K562 (cell line): ENCODE results near the gene CFL1. TPM values are rescaled to one million over a fixed set of nuclear protein-coding genes. Genes with fewer than 3 reads are reported as not detected.

Source experiments
- CBX2 ChIP-seq: fragments of 200-600 bp; sonication (generic); IDR thresholded peaks from one replicate; pipeline ENCODE4 v1.6.1; 2012; ENCODE audit warnings: mild to moderate bottlenecking, low read length, inconsistent platforms; ENCODE audit not compliant: insufficient read depth, poor library complexity, severe bottlenecking
- DPF2 ChIP-seq: fragments of 450-650 bp; IDR thresholded peaks from 2 replicates; pipeline ENCODE4 v1.6.1; 2016
- EP300 ChIP-seq: IDR thresholded peaks from 2 replicates; pipeline ENCODE4 v1.6.1; 2012; ENCODE audit warnings: low read length, improper control_type of control experiment
- ETV1 ChIP-seq: fragments of 450-650 bp; conservative IDR thresholded peaks from 2 replicates; pipeline ENCODE4 v1.6.1; 2016; ENCODE audit warnings: missing genetic modification characterization, control low read depth, low read depth, missing compliant biosample characterization
- FOXA3 ChIP-seq, 2 experiments: fragments of 450-650 bp in 1 of 2; sonication (generic) in 1 of 2; formaldehyde crosslinking; IDR thresholded peaks in 1 of 2; conservative IDR thresholded peaks in 1 of 2; 2 replicates each; pipeline versions ENCODE4 v1.4.0 to v1.8.0; 2020 to 2022; ENCODE audit warnings: mild to moderate bottlenecking in 2 of 2, missing genetic modification reagents in 1 of 2
- HES1 ChIP-seq: fragments of 450-650 bp; IDR thresholded peaks from 2 replicates; pipeline ENCODE4 v1.6.1; 2016; ENCODE audit warnings: low read depth, mild to moderate bottlenecking, moderate library complexity
- LEF1 ChIP-seq: fragments of 450-650 bp; IDR thresholded peaks from 2 replicates; pipeline ENCODE4 v1.6.1; 2016; ENCODE audit warnings: mild to moderate bottlenecking
- POLR2H ChIP-seq: IDR thresholded peaks from 2 replicates; pipeline ENCODE4 v1.6.1; 2016; ENCODE audit warnings: missing genetic modification characterization, low read depth, mild to moderate bottlenecking, control low read depth, missing compliant biosample characterization, moderate library complexity
- RNF2 ChIP-seq: sonication (generic); IDR thresholded peaks from 2 replicates; pipeline ENCODE4 v1.6.1; 2016
- ZFP91 ChIP-seq: sonication (generic); formaldehyde crosslinking; IDR thresholded peaks from 2 replicates; pipeline ENCODE4 v1.8.0; 2022; ENCODE audit warnings: mild to moderate bottlenecking, missing genetic modification reagents
- ZNF75A ChIP-seq: fragments of 450-650 bp; formaldehyde crosslinking; IDR thresholded peaks from 2 replicates; pipeline ENCODE4 v1.4.0; 2020; ENCODE audit warnings: mild to moderate bottlenecking
- polyA plus RNA-seq, 8 experiments: library from polyadenylated mRNA; depleted of rRNA in 4 of 8; stranded (reverse) in 5 of 8; unstranded in 3 of 8; fragments of >200 nt; fragmentation: Nextera tagmentation in 2 of 8; fragmentation: Illumina TruSeq in 1 of 8; extraction: Ambion mirVana in 2 of 8; extraction: Trizol in 1 of 8; gene quantifications; 2 replicates each; pipeline versions ENCODE4 v1.2.1 to v1.2.3, GENCODE V29; 2011 to 2014; ENCODE audit warnings: inconsistent platforms in 1 of 8, missing spikeins in 1 of 8
- total RNA-seq, 7 experiments: library from RNA; depleted of rRNA in 6 of 7; stranded (reverse); fragments of >200 nt in 6 of 7; fragmentation: Illumina TruSeq in 2 of 7; extraction: Trizol in 2 of 7; gene quantifications; 2 replicates each; pipeline versions ENCODE4 v1.2.1 to v1.2.3, GENCODE V29; 2011 to 2021; ENCODE audit warnings: low replicate concordance in 1 of 7
- TF ChIP-seq, protein P1 (sequence below): fragments of 200-400 bp; formaldehyde crosslinking; IDR thresholded peaks from 2 replicates; pipeline ENCODE4 v1.6.1; 2017; ENCODE audit warnings: mild to moderate bottlenecking, low read depth, low read length, moderate library complexity
- TF ChIP-seq, protein P2 (sequence below), 2 experiments: fragments of 450-650 bp in 1 of 2; sonication (generic) in 1 of 2; formaldehyde crosslinking in 1 of 2; IDR thresholded peaks; 2 replicates each; pipeline versions ENCODE4 v1.7.1 to v1.9.0; 2016 to 2022; ENCODE audit warnings: inconsistent platforms in 1 of 2, mild to moderate bottlenecking in 1 of 2, missing genetic modification reagents in 1 of 2

The CFL1 gene
- total and polyA plus RNA-seq, 9 of the 15 experiments (the other 6 are each of a cell fraction or from before 2014, with no cell fraction given) = 105 to 1,101 (median 859) TPM

DNA sequence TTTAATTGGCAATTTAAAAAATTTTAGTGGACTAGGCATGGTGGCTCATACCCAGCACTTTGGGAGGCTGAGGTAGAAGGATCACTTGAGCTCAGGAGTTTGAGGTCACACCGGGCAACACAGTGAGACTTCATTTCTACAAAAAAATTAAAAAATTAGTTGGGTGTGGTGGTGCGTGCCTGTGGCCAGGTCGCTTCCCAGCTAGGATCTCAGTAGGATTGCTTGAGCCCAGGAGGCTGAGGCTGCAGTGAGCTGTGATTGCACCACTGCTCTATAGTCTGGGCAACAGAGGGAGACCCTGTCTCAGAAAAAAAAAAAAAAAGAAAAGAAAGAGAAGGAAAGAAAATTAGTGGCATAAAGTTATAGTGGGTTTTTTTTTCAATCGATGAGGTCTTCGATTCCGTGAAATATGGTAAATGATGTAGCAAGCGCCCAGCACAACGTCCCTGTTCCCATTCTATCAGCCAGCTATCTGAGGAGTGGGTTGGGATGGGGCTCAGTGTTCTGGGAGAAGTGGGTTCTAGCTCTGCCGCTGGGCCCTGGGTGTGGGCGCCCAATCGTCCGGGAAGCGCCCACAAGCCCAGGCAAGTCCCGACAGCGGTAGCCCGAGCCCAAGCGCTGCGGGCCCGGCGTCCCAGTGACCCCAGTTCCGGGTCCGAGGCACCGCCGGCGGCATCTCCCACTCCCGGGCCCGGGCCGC lies 40.8 kb upstream of the CFL1 start (continued):
- TF ChIP-seq HES1 (no peak), FOXA3 (CRISPR knock-in tag; conservative IDR thresholded peaks at IDR 0.05 in 1 of 2, IDR thresholded peaks at IDR 0.05 in 1 of 2) (no peak), ETV1 (no peak), EP300 (0 out of 2 replicates have a peak, but pooled peaks have one; percentile 43), RNF2 (no peak), LEF1 (no peak), ZFP91 (CRISPR knock-in tag) (0 out of 2 replicates have a peak, but pooled peaks have one; percentile 7), ZNF75A (CRISPR knock-in tag) (peak; percentile 65; the same call in 1 of the 2 replicates), DPF2 (no peak), CBX2 (no peak), POLR2H (tag) (0 out of 2 replicates have a peak, but pooled peaks have one; percentile 8)
- TF ChIP-seq, protein P1, sequence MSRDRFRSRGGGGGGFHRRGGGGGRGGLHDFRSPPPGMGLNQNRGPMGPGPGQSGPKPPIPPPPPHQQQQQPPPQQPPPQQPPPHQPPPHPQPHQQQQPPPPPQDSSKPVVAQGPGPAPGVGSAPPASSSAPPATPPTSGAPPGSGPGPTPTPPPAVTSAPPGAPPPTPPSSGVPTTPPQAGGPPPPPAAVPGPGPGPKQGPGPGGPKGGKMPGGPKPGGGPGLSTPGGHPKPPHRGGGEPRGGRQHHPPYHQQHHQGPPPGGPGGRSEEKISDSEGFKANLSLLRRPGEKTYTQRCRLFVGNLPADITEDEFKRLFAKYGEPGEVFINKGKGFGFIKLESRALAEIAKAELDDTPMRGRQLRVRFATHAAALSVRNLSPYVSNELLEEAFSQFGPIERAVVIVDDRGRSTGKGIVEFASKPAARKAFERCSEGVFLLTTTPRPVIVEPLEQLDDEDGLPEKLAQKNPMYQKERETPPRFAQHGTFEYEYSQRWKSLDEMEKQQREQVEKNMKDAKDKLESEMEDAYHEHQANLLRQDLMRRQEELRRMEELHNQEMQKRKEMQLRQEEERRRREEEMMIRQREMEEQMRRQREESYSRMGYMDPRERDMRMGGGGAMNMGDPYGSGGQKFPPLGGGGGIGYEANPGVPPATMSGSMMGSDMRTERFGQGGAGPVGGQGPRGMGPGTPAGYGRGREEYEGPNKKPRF = peak; percentile 80; the same call in 1 of the 2 replicates
- TF ChIP-seq, protein P2, sequence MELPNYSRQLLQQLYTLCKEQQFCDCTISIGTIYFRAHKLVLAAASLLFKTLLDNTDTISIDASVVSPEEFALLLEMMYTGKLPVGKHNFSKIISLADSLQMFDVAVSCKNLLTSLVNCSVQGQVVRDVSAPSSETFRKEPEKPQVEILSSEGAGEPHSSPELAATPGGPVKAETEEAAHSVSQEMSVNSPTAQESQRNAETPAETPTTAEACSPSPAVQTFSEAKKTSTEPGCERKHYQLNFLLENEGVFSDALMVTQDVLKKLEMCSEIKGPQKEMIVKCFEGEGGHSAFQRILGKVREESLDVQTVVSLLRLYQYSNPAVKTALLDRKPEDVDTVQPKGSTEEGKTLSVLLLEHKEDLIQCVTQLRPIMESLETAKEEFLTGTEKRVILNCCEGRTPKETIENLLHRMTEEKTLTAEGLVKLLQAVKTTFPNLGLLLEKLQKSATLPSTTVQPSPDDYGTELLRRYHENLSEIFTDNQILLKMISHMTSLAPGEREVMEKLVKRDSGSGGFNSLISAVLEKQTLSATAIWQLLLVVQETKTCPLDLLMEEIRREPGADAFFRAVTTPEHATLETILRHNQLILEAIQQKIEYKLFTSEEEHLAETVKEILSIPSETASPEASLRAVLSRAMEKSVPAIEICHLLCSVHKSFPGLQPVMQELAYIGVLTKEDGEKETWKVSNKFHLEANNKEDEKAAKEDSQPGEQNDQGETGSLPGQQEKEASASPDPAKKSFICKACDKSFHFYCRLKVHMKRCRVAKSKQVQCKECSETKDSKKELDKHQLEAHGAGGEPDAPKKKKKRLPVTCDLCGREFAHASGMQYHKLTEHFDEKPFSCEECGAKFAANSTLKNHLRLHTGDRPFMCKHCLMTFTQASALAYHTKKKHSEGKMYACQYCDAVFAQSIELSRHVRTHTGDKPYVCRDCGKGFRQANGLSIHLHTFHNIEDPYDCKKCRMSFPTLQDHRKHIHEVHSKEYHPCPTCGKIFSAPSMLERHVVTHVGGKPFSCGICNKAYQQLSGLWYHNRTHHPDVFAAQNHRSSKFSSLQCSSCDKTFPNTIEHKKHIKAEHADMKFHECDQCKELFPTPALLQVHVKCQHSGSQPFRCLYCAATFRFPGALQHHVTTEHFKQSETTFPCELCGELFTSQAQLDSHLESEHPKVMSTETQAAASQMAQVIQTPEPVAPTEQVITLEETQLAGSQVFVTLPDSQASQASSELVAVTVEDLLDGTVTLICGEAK (IDR thresholded peaks at IDR 0.05) = 0 out of 2 replicates have a peak, but pooled peaks have one; percentile 36
- TF ChIP-seq, protein P2 (CRISPR knock-in tag; IDR thresholded peaks at IDR 0.05) = no peak
